Tibial artery (tissue), 4 donors: ENCODE results near the gene PAX9.
"Not testable (repeated sequence)": the region's sequence is repeated elsewhere in the genome, so short reads cannot be mapped to it uniquely, and the experiment has no call there.

Experiments used
- DNase-seq, 2 donors: peaks; one replicate each; pipeline ENCODE4 v3.0.0-alpha.2; 2019
- H3K27ac ChIP-seq, 2 donors: fragments of 200-600 bp; sonication (generic) in 1 of 2; 1 replicate in 1 of 2; 2 replicates in 1 of 2; pipeline ENCODE4 v1.5.1; 2018 to 2019; ENCODE audit warnings: mild to moderate bottlenecking in 1 of 2
- H3K27me3 ChIP-seq, 2 donors: fragments of 200-600 bp; sonication (generic) in 1 of 2; one replicate each; pipeline versions ENCODE4 v1.5.1 to v1.6.0; 2016 to 2019
- H3K36me3 ChIP-seq, 3 donors: fragments of 200-600 bp; sonication (generic) in 2 of 3; one replicate each; pipeline ENCODE4 v1.5.1; 2016 to 2019; ENCODE audit warnings: mild to moderate bottlenecking in 2 of 3
- H3K4me1 ChIP-seq, 4 donors: fragments of 200-600 bp; sonication (generic) in 2 of 4; 1 replicate in 3 of 4; 2 replicates in 1 of 4; pipeline ENCODE4 v1.5.1; 2016 to 2019
- H3K4me3 ChIP-seq, 2 donors: fragments of 200-600 bp; sonication (generic) in 1 of 2; 1 replicate in 1 of 2; 2 replicates in 1 of 2; pipeline ENCODE4 v1.5.1; 2018 to 2019; ENCODE audit warnings: mild to moderate bottlenecking in 2 of 2
- H3K9me3 ChIP-seq, 3 donors: fragments of 200-600 bp; sonication (generic) in 1 of 3; one replicate each; pipeline ENCODE4 v1.5.1; 2016 to 2019
- intact Hi-C: fragments of 100-400 bp; cut with DNase I; formaldehyde crosslinking; loops from one replicate; pipeline ENCODE4 v1.15.0; 2023; ENCODE audit warnings: low total_unique reads
- TF ChIP-seq, protein P1 (sequence below), 2 experiments: fragments of 200-600 bp in 1 of 2; fragments of 450-650 bp in 1 of 2; IDR thresholded peaks; one replicate each; pipeline ENCODE4 v1.5.1; 2017 to 2019; ENCODE audit warnings: antibody characterized with exemption in 2 of 2, mild to moderate bottlenecking in 1 of 2, moderate library complexity in 1 of 2

The PAX9 gene

DNA sequence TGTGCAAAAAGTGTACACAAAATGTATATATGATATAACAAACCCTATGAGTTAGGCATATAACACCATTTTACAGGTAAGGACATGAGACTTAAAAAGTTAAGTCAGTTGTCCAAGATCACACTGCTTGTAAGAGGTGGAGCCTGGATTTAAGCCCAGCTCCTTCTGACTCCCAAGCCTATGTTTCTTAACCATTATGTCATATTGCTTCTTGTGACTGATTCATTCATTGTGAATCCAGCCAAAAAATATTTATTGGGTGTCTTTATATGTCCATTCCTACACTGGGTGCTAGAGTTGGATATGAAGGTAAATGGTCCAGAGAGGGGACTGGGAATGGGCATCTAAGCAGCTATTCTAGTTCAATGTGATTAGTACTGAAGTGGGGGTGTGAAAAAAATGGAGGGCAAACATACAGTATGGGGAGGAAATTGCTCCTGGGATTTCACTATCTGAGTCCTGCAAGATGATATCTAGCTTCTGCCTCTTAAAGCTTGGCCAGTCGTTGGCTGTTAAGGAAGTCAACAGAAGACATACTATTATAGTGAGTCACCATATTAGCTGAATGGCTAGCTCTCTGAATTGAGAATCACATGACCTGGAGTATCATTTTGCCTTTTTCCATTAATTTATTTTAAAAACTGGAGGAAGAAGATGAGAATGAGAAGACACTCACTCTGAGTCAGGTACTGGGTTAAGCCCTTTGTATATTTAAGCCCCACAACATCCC, 28.8 kb downstream of the PAX9 start:
- no peak overlapping the region for H3K27ac ChIP-seq
- H3K36me3 ChIP-seq, result no peaks in the 10 kb centered on the region
- peaks cover 0 to 2% of the 10 kb centered on the region in 2 donors for H3K27me3 ChIP-seq
- H3K4me1 ChIP-seq, result no peaks in the 10 kb centered on the region
- no peak overlapping the region for H3K4me3 ChIP-seq
- TF ChIP-seq, protein P1, sequence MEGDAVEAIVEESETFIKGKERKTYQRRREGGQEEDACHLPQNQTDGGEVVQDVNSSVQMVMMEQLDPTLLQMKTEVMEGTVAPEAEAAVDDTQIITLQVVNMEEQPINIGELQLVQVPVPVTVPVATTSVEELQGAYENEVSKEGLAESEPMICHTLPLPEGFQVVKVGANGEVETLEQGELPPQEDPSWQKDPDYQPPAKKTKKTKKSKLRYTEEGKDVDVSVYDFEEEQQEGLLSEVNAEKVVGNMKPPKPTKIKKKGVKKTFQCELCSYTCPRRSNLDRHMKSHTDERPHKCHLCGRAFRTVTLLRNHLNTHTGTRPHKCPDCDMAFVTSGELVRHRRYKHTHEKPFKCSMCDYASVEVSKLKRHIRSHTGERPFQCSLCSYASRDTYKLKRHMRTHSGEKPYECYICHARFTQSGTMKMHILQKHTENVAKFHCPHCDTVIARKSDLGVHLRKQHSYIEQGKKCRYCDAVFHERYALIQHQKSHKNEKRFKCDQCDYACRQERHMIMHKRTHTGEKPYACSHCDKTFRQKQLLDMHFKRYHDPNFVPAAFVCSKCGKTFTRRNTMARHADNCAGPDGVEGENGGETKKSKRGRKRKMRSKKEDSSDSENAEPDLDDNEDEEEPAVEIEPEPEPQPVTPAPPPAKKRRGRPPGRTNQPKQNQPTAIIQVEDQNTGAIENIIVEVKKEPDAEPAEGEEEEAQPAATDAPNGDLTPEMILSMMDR (IDR thresholded peaks at IDR 0.05), result no peak
- DNase-seq, result no peak
- no peaks in the 10 kb centered on the region for H3K9me3 ChIP-seq
- intact Hi-C loops, result no loop called here

DNA sequence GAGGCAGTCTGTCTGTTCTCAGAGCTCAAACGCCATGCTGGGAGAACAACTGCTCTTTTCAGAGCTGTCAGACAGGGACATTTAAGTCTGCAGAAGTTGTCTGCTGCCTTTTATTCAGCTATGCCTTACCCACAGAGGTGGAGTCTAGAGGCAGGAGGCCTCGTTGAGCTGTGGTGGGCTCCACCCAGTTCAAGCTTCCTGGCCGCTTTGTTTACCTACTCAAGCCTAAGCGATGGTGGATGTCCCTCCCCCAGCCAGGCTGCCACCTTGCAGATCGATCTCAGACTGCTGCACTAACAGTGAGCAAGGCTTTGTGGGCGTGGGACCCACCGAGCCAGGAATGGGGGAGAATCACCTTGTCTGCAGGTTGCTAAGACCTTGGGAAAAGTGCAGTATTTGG, 37.8 kb downstream of the PAX9 start:
- intact Hi-C loops, result not testable (repeated sequence)

DNA sequence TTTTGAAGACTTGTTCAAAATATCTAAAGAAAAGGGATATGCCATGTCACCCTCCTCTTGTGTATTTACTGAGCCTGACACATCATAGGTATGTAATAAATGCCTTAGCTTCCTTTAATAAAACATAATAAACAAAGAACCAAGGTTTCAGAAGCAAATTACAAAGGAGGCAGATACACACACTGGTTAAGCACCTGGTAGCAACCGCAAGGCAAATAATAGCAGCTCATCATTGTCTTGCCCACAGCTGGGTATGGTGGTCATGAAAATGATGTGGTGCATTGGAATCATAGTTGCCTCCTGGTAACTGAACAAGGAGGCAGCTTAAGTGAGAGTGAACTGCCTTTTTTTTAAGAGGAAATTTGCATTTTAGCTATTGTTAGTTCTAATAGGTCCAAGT, 39.0 kb downstream of the PAX9 start:
- DNase-seq, result no peak
- Histone ChIP-seq H3K4me3 (no peak overlapping the region), H3K27ac (no peak overlapping the region), H3K4me1 (no peaks in the 10 kb centered on the region), H3K36me3 (no peaks in the 10 kb centered on the region), H3K9me3 (peaks cover 0 to 6% (median 0%) of the 10 kb centered on the region in 3 donors), H3K27me3 (no peaks in the 10 kb centered on the region)
- TF ChIP-seq, protein P1 (IDR thresholded peaks at IDR 0.05), result no peak
- intact Hi-C loops, result no loop called here

More for the DNA sequence above, 37.8 kb downstream of the PAX9 start:
- not testable (repeated sequence) for H3K4me3 ChIP-seq, H3K4me1 ChIP-seq, H3K9me3 ChIP-seq, H3K27ac ChIP-seq, DNase-seq, H3K36me3 ChIP-seq, H3K27me3 ChIP-seq

DNA sequence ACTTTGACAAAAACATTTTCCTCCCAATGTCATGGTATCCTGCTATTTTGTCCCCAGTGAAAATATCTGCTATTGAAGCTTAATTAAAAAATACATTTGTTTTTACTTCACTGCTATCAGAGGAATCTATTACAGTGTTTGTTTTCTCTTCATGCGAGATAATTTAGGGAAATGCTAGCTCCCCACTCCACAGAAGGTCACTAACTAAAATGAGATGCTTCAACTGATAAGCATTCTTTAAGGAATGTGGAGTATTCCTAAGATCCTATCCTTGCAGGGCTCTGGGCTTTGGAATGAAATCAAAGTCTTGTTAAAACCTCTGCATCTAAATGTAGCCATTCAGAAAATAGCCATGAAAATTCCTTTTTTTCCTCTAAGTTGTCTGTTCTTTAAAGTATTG, 39.5 kb downstream of the PAX9 start:
- TF ChIP-seq, protein P1 (IDR thresholded peaks at IDR 0.05), result no peak
- intact Hi-C loops, result no loop called here

DNA sequence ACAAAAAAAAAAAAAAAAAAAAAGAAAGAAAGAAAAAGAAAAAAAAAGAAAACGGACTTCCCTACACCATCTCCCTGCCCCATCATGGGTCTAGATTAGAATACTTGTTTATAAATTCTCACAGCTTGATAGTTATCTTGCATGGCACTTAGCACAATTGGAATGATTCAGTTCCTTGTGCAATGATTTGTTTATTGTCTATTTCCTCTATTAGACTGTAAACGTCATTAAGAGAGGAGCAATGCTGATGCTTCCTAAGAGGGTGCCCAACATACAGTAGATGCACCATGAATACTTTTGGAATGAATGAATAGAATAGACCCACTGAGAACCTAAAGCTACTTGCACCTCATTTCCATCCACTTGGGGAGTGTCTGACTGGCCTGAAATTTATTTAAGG, 40.8 kb downstream of the PAX9 start:
- Histone ChIP-seq H3K27me3 (no peaks in the 10 kb centered on the region), H3K27ac (no peak overlapping the region), H3K9me3 (peaks cover 0 to 6% (median 0%) of the 10 kb centered on the region in 3 donors), H3K4me1 (no peaks in the 10 kb centered on the region), H3K4me3 (no peak overlapping the region), H3K36me3 (no peaks in the 10 kb centered on the region)
- TF ChIP-seq, protein P1 (IDR thresholded peaks at IDR 0.05), result no peak
- intact Hi-C loops, result no loop called here
- DNase-seq, result no peak

More for the DNA sequence above, 39.5 kb downstream of the PAX9 start:
- DNase-seq, result no peak
- Histone ChIP-seq H3K27me3 (no peaks in the 10 kb centered on the region), H3K9me3 (peaks cover 0 to 6% (median 0%) of the 10 kb centered on the region in 3 donors), H3K27ac (no peak overlapping the region), H3K36me3 (no peaks in the 10 kb centered on the region), H3K4me1 (no peaks in the 10 kb centered on the region), H3K4me3 (no peak overlapping the region)

DNA sequence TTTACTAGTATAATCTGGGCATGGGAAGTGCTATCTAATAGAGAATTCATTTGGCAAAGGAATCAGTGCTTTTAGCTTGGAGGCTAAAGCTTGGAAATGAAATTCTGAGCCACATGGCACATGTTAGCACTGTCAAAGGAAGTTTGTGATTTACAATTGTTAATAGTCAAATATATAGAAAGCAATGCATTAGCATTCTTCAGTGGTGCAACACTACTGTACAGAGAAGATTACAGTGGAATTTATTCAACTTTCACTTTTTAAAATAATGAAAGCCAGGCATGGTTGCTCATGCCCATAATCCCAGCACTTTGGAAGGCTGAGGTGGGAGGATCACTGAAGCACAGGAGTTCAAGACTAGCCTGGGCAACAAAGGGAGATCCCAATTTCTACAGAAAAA, 45.9 kb downstream of the PAX9 start:
- Histone ChIP-seq H3K4me3 (no peak overlapping the region), H3K4me1 (no peaks in the 10 kb centered on the region), H3K36me3 (no peaks in the 10 kb centered on the region), H3K27ac (no peak overlapping the region), H3K9me3 (no peaks in the 10 kb centered on the region), H3K27me3 (no peaks in the 10 kb centered on the region)
- intact Hi-C loops, result no loop called here
- TF ChIP-seq, protein P1 (IDR thresholded peaks at IDR 0.05), result no peak
- DNase-seq, result no peak
